Measurements from ENCODE around the gene NEU2. TPM values are rescaled to one million over a fixed set of nuclear protein-coding genes. Genes with fewer than 3 reads are reported as not detected.

The NEU2 gene
- total and polyA plus RNA-seq, 2 of the 13 experiments (the other 11 are each of a cell fraction or from before 2014, with no cell fraction given), result not detected

- peak; percentile 71; the same call in 1 of the 2 replicates for TF ChIP-seq HNF1B (CRISPR knock-in tag; IDR thresholded peaks at IDR 0.05)
- peak; percentile 5 for TF ChIP-seq TEAD3 (CRISPR knock-in tag; optimal IDR thresholded peaks at IDR 0.05; ENCODE audit: borderline replicate concordance)
- TF ChIP-seq ZFP1 (CRISPR knock-in tag; IDR thresholded peaks at IDR 0.05), result 0 out of 2 replicates have a peak, but pooled peaks have one; percentile 17
- 0 out of 2 replicates have a peak, but pooled peaks have one; percentile 22 for TF ChIP-seq THRA (CRISPR knock-in tag; IDR thresholded peaks at IDR 0.05; ENCODE audit: borderline replicate concordance)
- TF ChIP-seq THAP7 (CRISPR knock-in tag; IDR thresholded peaks at IDR 0.05), result peak; percentile 84; the same call in 1 of the 2 replicates
- TF ChIP-seq USF2 (IDR thresholded peaks at IDR 0.05; ENCODE audit: low read depth, low read length), result no peak
- no peak for TF ChIP-seq USF2 (CRISPR knock-in tag; IDR thresholded peaks at IDR 0.05; ENCODE audit: borderline replicate concordance)
- peak; percentile 83; the same call in 1 of the 2 replicates for TF ChIP-seq ETV5 (CRISPR knock-in tag; IDR thresholded peaks at IDR 0.05; ENCODE audit: borderline replicate concordance)
- TF ChIP-seq PRDM10 (CRISPR knock-in tag; IDR thresholded peaks at IDR 0.05; ENCODE audit: low read depth), result peak; percentile 49
- TF ChIP-seq BCL6 (CRISPR knock-in tag; IDR thresholded peaks at IDR 0.05), result peak; percentile 75
- TF ChIP-seq ZSCAN21 (CRISPR knock-in tag; IDR thresholded peaks at IDR 0.05; ENCODE audit: borderline replicate concordance), result peak; percentile 7; the same call in 1 of the 2 replicates
- TF ChIP-seq ZIK1 (CRISPR knock-in tag; IDR thresholded peaks at IDR 0.05; ENCODE audit: borderline replicate concordance, low read depth), result no peak
- TF ChIP-seq AKAP8 (CRISPR knock-in tag; IDR thresholded peaks at IDR 0.05), result no peak
- no peak for TF ChIP-seq ZSCAN25 (CRISPR knock-in tag; IDR thresholded peaks at IDR 0.05)
- TF ChIP-seq GZF1 (CRISPR knock-in tag; IDR thresholded peaks at IDR 0.05), result no peak
- 0 out of 2 replicates have a peak, but pooled peaks have one; percentile 6 for TF ChIP-seq KLF11 (CRISPR knock-in tag; IDR thresholded peaks at IDR 0.05)
- TF ChIP-seq NFATC3 (CRISPR knock-in tag; IDR thresholded peaks at IDR 0.05), result 0 out of 2 replicates have a peak, but pooled peaks have one; percentile 22
- 0 out of 2 replicates have a peak, but pooled peaks have one; percentile 31 for TF ChIP-seq ZNF766 (CRISPR knock-in tag; IDR thresholded peaks at IDR 0.05; ENCODE audit: borderline replicate concordance)
- TF ChIP-seq ZNF749 (CRISPR knock-in tag; IDR thresholded peaks at IDR 0.05; ENCODE audit: borderline replicate concordance), result no peak
- TF ChIP-seq TGIF2 (CRISPR knock-in tag; IDR thresholded peaks at IDR 0.05), result 0 out of 2 replicates have a peak, but pooled peaks have one; percentile 7
Measured at GRCh38 chr2:233012301-233012971, 20.0 kb upstream of the NEU2 start (continued).

Measured in HepG2 (cell line).